Measurements from ENCODE around the gene MRPL40.

Gene MRPL40

GRCh38 chr22:19466126-19466716, 33.9 kb downstream of the MRPL40 start:
- TF ChIP-seq CTCF (IDR thresholded peaks at IDR 0.05; ENCODE audit: low read depth, low read length, missing control alignments), result no peak
- DNase-seq (ENCODE audit: extremely low read depth, low read depth), result no peak
- H3K4me3 ChIP-seq (replicated peaks; ENCODE audit: low read depth, low read length), result no peak overlapping the region

GRCh38 chr22:19466848-19467752, 34.8 kb downstream of the MRPL40 start:
- no peak for DNase-seq (ENCODE audit: extremely low read depth, low read depth)
- TF ChIP-seq CTCF (IDR thresholded peaks at IDR 0.05; ENCODE audit: low read depth, low read length, missing control alignments), result no peak
- no peak overlapping the region for H3K4me3 ChIP-seq (replicated peaks; ENCODE audit: low read depth, low read length)

DNA sequence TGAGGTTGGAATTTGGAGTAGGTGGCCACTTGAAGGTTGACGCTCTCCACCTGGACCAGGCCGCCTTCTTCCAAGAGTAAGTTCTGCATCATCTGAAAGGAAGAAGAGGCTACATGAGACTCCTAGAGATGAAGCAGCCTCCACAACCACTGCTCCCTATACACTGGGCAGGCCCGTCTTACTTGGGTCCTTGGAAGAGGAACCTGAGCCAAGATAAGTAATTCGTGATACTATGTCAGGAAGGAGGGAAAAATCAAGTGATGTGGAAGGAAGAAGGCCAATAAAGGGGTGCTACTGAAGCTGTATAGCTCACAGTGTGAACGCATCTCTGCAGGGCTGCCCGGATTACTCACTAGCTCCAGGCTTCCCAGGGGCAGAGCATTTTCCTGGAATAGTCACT, 35.6 kb downstream of the MRPL40 start:
- no peak for DNase-seq (ENCODE audit: extremely low read depth, low read depth)
- no peak overlapping the region for H3K4me3 ChIP-seq (replicated peaks; ENCODE audit: low read depth, low read length)
- no peak for TF ChIP-seq CTCF (IDR thresholded peaks at IDR 0.05; ENCODE audit: low read depth, low read length, missing control alignments)

GRCh38 chr22:19469421-19469820, 37.1 kb downstream of the MRPL40 start:
- H3K4me3 ChIP-seq (replicated peaks; ENCODE audit: low read depth, low read length), result no peak overlapping the region
- TF ChIP-seq CTCF (IDR thresholded peaks at IDR 0.05; ENCODE audit: low read depth, low read length, missing control alignments), result no peak
- no peak for DNase-seq (ENCODE audit: extremely low read depth, low read depth)

- no peak overlapping the region for H3K4me3 ChIP-seq (replicated peaks; ENCODE audit: low read depth, low read length)
- no peak for DNase-seq (ENCODE audit: extremely low read depth, low read depth)
- no peak for TF ChIP-seq CTCF (IDR thresholded peaks at IDR 0.05; ENCODE audit: low read depth, low read length, missing control alignments)
These were observed 37.7 kb downstream of the MRPL40 start for GRCh38 chr22:19470010-19470409.

DNA sequence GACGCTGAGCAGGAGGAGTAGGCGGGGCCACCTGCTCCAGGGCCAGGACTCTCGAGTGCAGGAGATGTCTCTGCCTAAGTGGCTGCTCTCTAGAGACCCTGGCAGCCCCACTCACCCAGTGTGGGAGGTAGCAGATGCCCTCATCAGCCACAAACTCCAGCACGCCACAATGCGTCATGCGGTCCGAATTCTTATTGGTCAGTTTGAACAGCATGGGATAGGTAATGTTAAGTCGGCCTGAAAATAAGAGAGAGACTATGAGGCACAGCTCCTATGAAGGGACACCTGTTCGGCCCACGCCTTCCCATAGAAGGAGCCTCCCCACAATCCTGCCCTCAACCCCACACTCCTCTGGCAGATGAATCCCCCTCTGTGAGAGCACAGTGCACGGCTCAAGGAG, 39.2 kb downstream of the MRPL40 start:
- no peak overlapping the region for H3K4me3 ChIP-seq (replicated peaks; ENCODE audit: low read depth, low read length)
- TF ChIP-seq CTCF (IDR thresholded peaks at IDR 0.05; ENCODE audit: low read depth, low read length, missing control alignments), result no peak
- DNase-seq (ENCODE audit: extremely low read depth, low read depth), result no peak

Data from HFF-Myc (cell line).